Mammary epithelial cell (primary cell): ENCODE measurements around the gene P2RY6.

Experiments
- EZH2 ChIP-seq: IDR thresholded peaks from 2 replicates; pipeline ENCODE4 v1.6.1; 2012; ENCODE audit warnings: low read length, inconsistent platforms, borderline replicate concordance
- TF ChIP-seq, protein P1 (sequence below), 2 donors: IDR thresholded peaks in 1 of 2; conservative IDR thresholded peaks in 1 of 2; 2 replicates each; pipeline ENCODE4 v1.5.1; 2011 to 2012; ENCODE audit warnings: inconsistent platforms in 2 of 2, low read length in 2 of 2, mild to moderate bottlenecking in 2 of 2, control low read depth in 1 of 2, low read depth in 1 of 2; ENCODE audit not compliant: insufficient read depth in 1 of 2; ENCODE audit errors: extremely low read depth in 1 of 2

DNA sequence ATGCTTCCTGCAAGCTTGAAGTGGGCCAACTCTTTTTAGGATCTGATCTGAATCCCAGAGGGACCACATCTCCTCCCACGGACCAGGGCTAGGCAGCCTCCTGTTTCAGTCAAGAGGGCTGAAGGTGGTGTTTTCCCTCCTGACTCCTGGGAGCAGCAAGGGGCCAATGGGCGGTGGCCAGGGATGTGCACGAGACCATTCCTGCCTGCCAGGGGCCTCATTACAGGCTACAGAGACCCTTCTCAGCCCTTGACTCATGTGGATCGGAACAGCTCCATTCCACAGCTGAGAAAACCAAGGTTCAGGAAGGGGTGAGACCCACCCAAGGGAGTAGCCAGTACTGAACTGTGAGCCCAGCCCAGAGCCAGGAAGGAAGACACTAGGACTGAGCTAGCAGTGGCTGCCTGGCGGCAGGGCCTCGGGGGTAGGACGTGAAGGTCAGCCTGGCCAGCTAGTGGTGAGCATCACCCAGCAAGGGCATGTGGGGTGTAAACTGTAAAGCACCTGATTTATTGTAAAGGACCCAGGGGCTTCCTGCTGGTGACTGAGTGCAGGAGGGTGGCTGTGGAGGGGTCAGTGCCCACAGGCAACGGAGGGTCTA is 3.4 kb upstream of the P2RY6 start:
- TF ChIP-seq, protein P1, sequence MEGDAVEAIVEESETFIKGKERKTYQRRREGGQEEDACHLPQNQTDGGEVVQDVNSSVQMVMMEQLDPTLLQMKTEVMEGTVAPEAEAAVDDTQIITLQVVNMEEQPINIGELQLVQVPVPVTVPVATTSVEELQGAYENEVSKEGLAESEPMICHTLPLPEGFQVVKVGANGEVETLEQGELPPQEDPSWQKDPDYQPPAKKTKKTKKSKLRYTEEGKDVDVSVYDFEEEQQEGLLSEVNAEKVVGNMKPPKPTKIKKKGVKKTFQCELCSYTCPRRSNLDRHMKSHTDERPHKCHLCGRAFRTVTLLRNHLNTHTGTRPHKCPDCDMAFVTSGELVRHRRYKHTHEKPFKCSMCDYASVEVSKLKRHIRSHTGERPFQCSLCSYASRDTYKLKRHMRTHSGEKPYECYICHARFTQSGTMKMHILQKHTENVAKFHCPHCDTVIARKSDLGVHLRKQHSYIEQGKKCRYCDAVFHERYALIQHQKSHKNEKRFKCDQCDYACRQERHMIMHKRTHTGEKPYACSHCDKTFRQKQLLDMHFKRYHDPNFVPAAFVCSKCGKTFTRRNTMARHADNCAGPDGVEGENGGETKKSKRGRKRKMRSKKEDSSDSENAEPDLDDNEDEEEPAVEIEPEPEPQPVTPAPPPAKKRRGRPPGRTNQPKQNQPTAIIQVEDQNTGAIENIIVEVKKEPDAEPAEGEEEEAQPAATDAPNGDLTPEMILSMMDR (conservative IDR thresholded peaks at IDR 0.05 in 1 of 2, IDR thresholded peaks at IDR 0.05 in 1 of 2; ENCODE audit: extremely low read depth in 1 of 2, insufficient read depth in 1 of 2, low read depth in 1 of 2, low read length in 2 of 2), result no peak
- no peak for TF ChIP-seq EZH2
